Measurements from ENCODE around the gene GALNT10.

GRCh38 chr5:154428208-154428607 is 237.7 kb downstream of the GALNT10 start:
- TF ChIP-seq CTCF (IDR thresholded peaks at IDR 0.05; ENCODE audit: control extremely low read depth in 1 of 3, insufficient read depth in 1 of 3, low read depth in 1 of 3, low read length in 3 of 3): no peak
- TF ChIP-seq POLR2A (IDR thresholded peaks at IDR 0.05; ENCODE audit: control extremely low read depth in 1 of 2, low read depth in 2 of 2, low read length in 2 of 2): no peak
- TF ChIP-seq CHD1 (IDR thresholded peaks at IDR 0.05; ENCODE audit: low read depth, low read length): no peak
- TF ChIP-seq JUN (IDR thresholded peaks at IDR 0.05; ENCODE audit: low read depth, low read length): no peak
- TF ChIP-seq SP1 (IDR thresholded peaks at IDR 0.05; ENCODE audit: low read depth, low read length): no peak
- no peak for TF ChIP-seq RAD21 (IDR thresholded peaks at IDR 0.05 in 1 of 2, conservative IDR thresholded peaks at IDR 0.05 in 1 of 2; ENCODE audit: low read depth in 2 of 2, low read length in 2 of 2)
- no peak for TF ChIP-seq POLR2AphosphoS5 (IDR thresholded peaks at IDR 0.05; ENCODE audit: low read depth, low read length)
- no peak for TF ChIP-seq CHD2 (IDR thresholded peaks at IDR 0.05; ENCODE audit: low read length)
